ENCODE measurements around the gene EDDM3A. TPM values are rescaled to one million over a fixed set of nuclear protein-coding genes. Genes with fewer than 3 reads are reported as not detected.
"Not testable (repeated sequence)": the region's sequence is repeated elsewhere in the genome, so short reads cannot be mapped to it uniquely, and the experiment has no call there.

The EDDM3A gene
- total RNA-seq, 1 donor from 2014 or later: not detected

DNA sequence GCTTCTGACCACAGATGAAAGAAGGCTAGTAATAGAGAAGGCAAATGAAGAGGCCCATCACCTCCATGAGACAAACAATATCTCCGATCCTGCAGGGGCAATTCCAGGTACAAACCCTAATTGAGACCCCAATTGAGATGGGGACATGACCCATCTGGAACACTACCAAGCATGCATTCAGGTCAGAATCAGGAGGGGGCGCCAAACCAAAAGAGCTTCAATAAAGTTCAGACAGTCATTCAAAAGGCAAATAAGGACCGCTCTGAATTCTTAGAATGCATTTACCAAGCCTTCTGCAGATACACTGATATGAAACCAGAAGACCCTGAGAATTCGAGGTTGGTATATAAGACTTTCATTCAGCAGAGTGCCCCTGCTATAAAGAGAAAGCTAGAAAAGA is 12.3 kb downstream of the EDDM3A start:
- Histone ChIP-seq H3K9me3 (peaks cover 2% of the 10 kb centered on the region), H3K27ac (no peak overlapping the region), H3K4me3 (no peak overlapping the region), H3K27me3 (ENCODE audit: low read depth) (no peaks in the 10 kb centered on the region), H3K4me1 (no peaks in the 10 kb centered on the region), H3K36me3 (no peaks in the 10 kb centered on the region)
- TF ChIP-seq CTCF (IDR thresholded peaks at IDR 0.05): peak; percentile 48
- peak; percentile 44 for DNase-seq
- intact Hi-C loops (cut with DNase I): loop anchor here (10.0 kb wide), 1 partner anchor 97 kb away; no protein-coding TSS in a partner anchor
- no peak for ATAC-seq

DNA sequence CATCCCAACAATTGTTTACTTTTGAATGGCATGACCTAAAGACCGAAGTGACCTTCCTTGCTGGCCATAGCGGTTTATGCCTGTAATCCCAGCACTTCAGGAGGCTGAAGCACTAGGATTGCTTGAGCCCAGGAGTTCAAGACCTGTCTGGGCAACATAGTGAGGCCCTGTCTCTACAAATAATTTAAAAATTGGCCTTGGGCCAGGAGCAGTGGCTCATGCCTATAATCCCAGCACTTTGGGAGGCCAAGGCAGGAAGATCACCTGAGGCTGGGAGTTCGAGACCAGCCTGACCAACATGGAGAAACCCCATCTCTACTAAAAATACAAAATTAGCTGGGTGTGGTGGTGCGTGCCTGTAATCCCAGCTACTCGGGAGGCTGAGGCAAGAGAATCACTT is 13.8 kb downstream of the EDDM3A start:
- not testable (repeated sequence) for ATAC-seq; H3K4me1 ChIP-seq; H3K36me3 ChIP-seq; H3K4me3 ChIP-seq; DNase-seq; H3K9me3 ChIP-seq; H3K27me3 ChIP-seq (ENCODE audit: low read depth); H3K27ac ChIP-seq
- intact Hi-C loops (cut with DNase I): loop anchor here (10.0 kb wide), 1 partner anchor 95 kb away; no protein-coding TSS in a partner anchor

- intact Hi-C loops (cut with DNase I): no loop called here
- DNase-seq (no peak), ATAC-seq (no peak)
- no peak for TF ChIP-seq CTCF (IDR thresholded peaks at IDR 0.05)
- no peaks in the 10 kb centered on the region for H3K27me3 ChIP-seq (ENCODE audit: low read depth)
- H3K27ac ChIP-seq: no peak overlapping the region
- no peaks in the 10 kb centered on the region for H3K9me3 ChIP-seq
- no peaks in the 10 kb centered on the region for H3K4me1 ChIP-seq
- no peak overlapping the region for H3K4me3 ChIP-seq
- H3K36me3 ChIP-seq: no peaks in the 10 kb centered on the region
These were observed 15.3 kb downstream of the EDDM3A start for GRCh38 chr14:20760950-20761349.

DNA sequence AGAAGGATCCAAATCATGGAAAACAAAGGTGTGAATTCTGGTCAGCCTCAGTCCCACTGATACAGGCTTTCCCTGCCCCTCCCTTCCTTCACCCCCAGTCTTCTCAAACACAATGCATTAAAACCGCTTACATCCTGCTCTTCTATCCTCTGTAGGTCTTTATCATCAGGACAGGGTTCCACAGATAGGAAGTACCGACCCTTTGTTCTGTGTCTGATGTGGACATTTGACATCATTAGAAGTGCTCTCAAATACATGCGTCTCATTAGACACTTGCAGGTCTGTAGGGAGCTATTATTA is 22.9 kb downstream of the EDDM3A start:
- TF ChIP-seq CTCF (IDR thresholded peaks at IDR 0.05): no peak
- no peak overlapping the region for H3K4me3 ChIP-seq
- no peak overlapping the region for H3K27ac ChIP-seq
- H3K27me3 ChIP-seq (ENCODE audit: low read depth): no peaks in the 10 kb centered on the region
- ATAC-seq: no peak
- no peaks in the 10 kb centered on the region for H3K9me3 ChIP-seq
- intact Hi-C loops (cut with DNase I): no loop called here
- DNase-seq: no peak
- H3K36me3 ChIP-seq: no peaks in the 10 kb centered on the region
- no peaks in the 10 kb centered on the region for H3K4me1 ChIP-seq

DNA sequence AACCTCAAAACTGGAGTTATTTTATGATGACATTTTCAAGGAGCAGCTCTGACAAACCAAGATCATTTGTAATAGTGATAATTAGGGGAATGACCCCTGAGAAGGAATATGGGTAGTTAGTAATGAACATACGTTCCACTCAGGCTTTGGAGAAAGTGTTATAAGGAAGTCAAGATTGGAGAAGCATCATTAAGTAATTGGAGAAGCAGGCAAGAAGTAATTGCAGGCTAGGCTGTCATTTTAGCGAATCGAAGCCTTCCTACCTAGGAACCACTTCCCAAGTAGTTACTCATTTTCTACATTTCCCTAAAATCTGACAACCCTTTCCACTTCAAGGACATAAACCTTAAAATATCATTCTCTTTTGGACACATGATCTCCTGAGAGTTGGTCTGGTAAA is 23.7 kb downstream of the EDDM3A start:
- no peaks in the 10 kb centered on the region for H3K36me3 ChIP-seq
- no peak for DNase-seq
- intact Hi-C loops (cut with DNase I): no loop called here
- H3K27ac ChIP-seq: no peak overlapping the region
- H3K4me3 ChIP-seq: no peak overlapping the region
- ATAC-seq: no peak
- no peaks in the 10 kb centered on the region for H3K9me3 ChIP-seq
- no peaks in the 10 kb centered on the region for H3K27me3 ChIP-seq (ENCODE audit: low read depth)
- TF ChIP-seq CTCF (IDR thresholded peaks at IDR 0.05): no peak
- H3K4me1 ChIP-seq: peaks cover under 1% of the 10 kb centered on the region

DNA sequence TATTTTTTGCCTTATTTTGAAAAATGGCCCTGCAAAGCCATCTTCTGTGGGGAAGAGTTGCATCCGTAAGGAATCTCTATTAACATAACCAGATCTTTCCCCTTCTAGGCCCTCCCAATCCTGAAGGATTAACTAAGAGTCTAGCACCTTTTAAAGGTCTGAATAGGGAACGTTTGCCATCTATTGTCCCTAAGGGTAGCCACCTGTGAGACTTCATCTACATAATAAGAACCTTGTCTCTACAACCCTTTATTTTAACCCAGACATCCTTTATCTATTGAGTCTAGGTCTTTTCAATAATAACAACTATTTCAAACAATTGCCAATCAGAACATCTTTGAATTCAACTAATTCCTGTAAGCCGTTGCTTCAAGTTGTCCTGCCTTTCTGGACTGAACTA is 27.0 kb downstream of the EDDM3A start:
- H3K27me3 ChIP-seq (ENCODE audit: low read depth): no peaks in the 10 kb centered on the region
- no peak for DNase-seq
- ATAC-seq: no peak
- TF ChIP-seq CTCF (IDR thresholded peaks at IDR 0.05): no peak
- no peaks in the 10 kb centered on the region for H3K36me3 ChIP-seq
- no peak overlapping the region for H3K27ac ChIP-seq
- no peaks in the 10 kb centered on the region for H3K9me3 ChIP-seq
- intact Hi-C loops (cut with DNase I): no loop called here
- no peak overlapping the region for H3K4me3 ChIP-seq
- H3K4me1 ChIP-seq: peaks cover 7% of the 10 kb centered on the region
